SW480 (cell line): ENCODE measurements around the gene TENM4.

Experiments
- DNase-seq: peaks from one replicate; pipeline ENCODE4 v3.0.0-alpha.2; 2016; ENCODE audit warnings: low spot score

Gene TENM4

GRCh38 chr11:78659326-78660270, 781.2 kb downstream of the TENM4 start:
- DNase-seq, result no peak

- no peak for DNase-seq
These were observed 782.6 kb downstream of the TENM4 start for GRCh38 chr11:78657968-78658839.

DNA sequence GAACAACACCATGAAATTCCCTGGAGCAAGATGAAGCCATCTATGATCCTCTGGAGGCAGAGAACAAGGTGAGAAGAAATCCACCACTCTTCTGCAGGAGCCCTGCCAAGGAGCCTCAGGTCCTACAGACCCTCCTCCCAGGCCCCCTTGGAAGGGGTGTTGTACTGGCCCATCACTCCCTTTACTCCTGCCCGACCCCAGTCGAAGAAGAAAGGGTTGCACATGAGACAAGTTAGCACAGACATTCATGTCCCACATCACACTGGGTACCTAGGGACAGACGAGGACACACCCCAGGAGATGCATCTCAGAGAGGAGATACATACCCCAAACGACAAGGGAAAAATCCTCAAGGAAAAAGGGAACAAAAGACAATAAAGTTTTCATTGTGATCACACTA, 783.4 kb downstream of the TENM4 start:
- DNase-seq, result no peak

- no peak for DNase-seq
These were observed 783.8 kb downstream of the TENM4 start for GRCh38 chr11:78656984-78657383.

GRCh38 chr11:78656327-78656726, 784.5 kb downstream of the TENM4 start:
- DNase-seq, result no peak

DNA sequence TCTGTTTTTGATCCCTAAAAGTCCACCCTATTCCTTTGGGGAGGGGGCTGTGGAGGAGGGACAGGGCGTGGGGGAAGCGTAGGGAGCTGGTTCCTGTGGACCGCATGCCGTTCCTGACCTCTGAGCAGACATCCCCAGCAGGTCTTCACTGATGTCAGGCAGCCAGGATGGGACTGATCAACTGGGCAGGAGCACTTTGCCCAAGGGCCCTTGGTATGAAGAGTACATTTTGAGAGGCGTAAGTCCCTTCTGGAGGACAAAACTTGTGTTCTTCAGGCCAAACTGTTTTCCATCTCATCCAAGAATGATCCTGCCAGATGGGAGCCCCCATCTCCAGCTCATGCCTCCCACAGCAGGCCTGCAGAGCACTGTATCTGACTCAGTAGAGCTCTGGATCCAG, 785.3 kb downstream of the TENM4 start:
- no peak for DNase-seq

- no peak for DNase-seq
These were observed 786.0 kb downstream of the TENM4 start for GRCh38 chr11:78654866-78655265.

DNA sequence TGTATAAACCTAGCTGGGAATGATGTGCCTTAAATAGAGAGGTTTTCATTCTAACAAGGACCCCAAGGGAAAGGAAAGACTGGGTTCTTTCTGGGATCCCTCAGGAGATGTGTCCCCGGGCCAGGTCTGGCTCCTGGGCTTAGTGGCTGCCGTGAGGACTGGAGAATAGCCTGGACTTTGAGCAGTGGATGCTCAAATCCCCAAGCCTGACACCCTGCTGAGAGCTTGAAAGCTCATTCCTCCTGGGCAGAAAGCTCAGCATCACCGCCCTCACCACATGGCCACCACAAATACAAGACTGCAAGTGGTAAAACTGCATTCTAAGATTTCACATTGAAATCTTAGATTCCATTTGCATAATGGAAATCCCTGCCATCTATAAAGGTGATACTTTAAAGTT, 786.8 kb downstream of the TENM4 start:
- no peak for DNase-seq

GRCh38 chr11:78653294-78653909, 787.4 kb downstream of the TENM4 start:
- DNase-seq, result no peak

- no peak for DNase-seq
These were observed 788.0 kb downstream of the TENM4 start for GRCh38 chr11:78652843-78653239.

DNA sequence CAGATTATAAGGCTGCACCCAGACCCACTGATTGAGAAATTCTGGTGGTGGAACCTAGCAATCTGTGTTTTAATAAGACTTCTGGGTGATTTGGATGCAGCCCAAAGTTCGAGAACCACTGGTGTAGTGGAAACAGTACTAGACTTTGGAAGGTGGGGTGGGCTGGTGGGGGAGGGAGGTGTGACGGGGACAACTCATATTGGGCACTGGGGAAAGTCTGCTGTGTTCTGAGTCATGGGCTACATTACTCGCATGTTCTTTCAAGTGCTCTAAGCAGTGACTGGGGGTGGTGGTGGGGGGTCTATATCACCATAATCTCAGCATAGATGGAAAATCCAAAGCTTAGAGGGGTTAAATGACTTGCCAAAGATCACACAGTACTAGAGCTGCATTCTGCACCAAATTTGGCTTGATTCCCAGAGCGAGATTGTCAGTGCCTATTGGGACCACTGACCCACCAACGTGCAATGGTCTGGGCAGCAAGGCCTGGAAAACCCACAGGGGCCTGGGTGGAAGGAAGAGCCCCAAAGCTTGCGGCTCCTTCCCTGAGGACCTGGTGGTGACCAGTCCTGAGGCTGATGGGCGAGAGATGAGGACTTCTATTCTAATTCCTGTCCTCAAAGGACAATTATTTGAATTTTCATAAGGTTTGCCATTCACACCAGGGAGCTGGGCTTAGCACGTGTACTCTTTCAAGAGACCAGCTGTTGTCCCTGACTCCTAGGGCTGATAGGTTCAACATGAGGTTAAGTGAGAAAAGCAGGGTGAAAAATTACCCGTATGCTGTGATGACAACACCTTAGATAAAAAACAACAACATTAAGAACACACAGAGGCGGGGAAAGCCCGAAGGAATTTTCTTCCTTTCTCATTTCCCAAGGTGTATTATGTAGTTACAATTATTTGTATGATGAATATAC, 788.6 kb downstream of the TENM4 start:
- DNase-seq, result no peak

DNA sequence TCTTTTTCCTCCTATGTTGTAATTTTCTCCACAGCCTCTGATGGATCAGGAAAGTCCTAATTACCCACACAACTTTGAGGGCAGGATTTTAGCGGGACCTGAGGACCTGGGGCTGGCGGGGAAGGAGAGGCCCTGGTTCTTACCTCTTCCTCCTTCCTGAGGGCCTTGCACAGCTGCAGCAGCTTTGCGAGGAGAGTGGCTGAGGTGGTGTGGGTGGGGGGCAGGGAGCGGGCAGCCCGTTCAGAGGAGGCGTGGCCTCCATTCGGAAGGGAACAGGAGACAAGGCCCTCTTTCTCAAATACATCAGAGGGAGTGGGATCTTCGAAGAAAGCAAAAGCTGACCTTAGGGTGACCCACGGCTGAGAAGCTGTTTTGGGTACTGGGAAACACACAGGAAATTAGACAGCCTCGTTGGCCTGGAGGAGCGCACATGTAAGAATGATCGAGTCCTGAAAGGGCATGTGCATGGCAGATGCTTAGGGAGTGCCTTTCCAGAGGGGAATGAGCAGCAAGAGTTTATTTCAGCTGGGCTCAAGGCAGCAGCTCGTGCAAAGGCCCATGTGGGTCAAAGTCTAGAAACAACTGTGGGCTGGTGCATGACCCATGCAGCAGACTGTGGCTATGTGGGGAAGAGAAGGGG, 789.6 kb downstream of the TENM4 start:
- no peak for DNase-seq

- no peak for DNase-seq
These were observed 791.2 kb downstream of the TENM4 start for GRCh38 chr11:78649361-78650215.

- DNase-seq, result no peak
These were observed 792.6 kb downstream of the TENM4 start for GRCh38 chr11:78647986-78648875.

GRCh38 chr11:78647266-78647915, 793.4 kb downstream of the TENM4 start:
- no peak for DNase-seq

DNA sequence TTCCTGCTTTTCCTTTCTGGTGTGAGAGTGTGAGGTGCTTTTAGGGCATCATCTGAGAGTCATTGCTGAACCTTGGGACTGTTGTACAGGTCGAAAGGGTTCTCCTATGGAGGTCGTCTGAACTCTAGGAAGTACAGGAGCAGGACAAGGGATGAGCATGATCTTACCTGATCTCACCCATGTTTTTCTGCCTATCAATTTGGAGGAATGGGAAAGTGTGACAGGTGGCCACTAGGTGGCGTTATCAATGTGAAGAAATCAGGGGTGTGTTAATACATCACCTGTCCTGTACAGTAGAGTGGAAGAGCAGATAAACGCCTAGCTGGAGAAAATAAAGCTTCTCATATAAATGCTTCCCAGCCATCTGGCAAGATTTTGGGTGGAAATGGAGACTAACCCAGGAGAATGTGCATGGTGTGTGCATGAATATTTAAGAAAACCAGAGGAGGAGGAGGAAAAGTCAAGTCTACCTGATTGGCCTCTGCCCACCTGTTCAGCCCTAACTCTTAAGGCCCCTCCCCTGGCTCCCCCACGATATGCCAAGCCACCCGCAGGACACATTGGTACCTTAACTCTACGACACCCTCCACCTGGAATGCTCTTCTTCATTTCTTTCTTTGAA, 794.2 kb downstream of the TENM4 start:
- peak; percentile 76 for DNase-seq

GRCh38 chr11:78645226-78646202, 795.3 kb downstream of the TENM4 start:
- peak; percentile 70 for DNase-seq
